ENCODE results near the gene ATF4.

ATF4 gene

DNA sequence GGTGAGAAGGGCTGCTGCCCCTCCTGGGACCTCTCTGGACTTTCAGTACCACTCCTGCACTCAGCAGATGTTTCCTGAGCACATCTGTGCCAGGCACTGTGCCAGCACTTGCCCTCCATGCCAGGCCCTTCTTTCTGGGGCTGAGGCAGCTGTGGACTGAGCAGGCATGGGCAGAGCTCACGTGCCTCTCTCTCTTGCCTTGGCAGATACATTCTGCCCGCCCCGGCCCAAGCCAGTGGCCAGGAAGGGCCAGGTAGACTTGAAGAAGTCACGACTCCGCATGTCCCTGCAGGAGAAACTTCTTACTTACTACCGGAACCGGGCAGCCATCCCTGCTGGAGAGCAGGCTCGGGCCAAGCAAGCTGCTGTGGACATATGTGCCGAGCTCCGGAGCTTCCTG lies 8.3 kb upstream of the ATF4 start:
- no peak for TF ChIP-seq GATA3 (IDR thresholded peaks at IDR 0.05; ENCODE audit: low read depth, low read length)
- no peak for TF ChIP-seq GATA2 (IDR thresholded peaks at IDR 0.05; ENCODE audit: low read depth, low read length)

GRCh38 chr22:39513791-39514190 lies 6.6 kb upstream of the ATF4 start:
- TF ChIP-seq GATA2 (IDR thresholded peaks at IDR 0.05; ENCODE audit: low read depth, low read length), result no peak
- no peak for TF ChIP-seq GATA3 (IDR thresholded peaks at IDR 0.05; ENCODE audit: low read depth, low read length)

- TF ChIP-seq GATA3 (IDR thresholded peaks at IDR 0.05; ENCODE audit: low read depth, low read length) (no peak), GATA2 (IDR thresholded peaks at IDR 0.05; ENCODE audit: low read depth, low read length) (no peak)
Measured at GRCh38 chr22:39514373-39514973, 5.9 kb upstream of the ATF4 start.

DNA sequence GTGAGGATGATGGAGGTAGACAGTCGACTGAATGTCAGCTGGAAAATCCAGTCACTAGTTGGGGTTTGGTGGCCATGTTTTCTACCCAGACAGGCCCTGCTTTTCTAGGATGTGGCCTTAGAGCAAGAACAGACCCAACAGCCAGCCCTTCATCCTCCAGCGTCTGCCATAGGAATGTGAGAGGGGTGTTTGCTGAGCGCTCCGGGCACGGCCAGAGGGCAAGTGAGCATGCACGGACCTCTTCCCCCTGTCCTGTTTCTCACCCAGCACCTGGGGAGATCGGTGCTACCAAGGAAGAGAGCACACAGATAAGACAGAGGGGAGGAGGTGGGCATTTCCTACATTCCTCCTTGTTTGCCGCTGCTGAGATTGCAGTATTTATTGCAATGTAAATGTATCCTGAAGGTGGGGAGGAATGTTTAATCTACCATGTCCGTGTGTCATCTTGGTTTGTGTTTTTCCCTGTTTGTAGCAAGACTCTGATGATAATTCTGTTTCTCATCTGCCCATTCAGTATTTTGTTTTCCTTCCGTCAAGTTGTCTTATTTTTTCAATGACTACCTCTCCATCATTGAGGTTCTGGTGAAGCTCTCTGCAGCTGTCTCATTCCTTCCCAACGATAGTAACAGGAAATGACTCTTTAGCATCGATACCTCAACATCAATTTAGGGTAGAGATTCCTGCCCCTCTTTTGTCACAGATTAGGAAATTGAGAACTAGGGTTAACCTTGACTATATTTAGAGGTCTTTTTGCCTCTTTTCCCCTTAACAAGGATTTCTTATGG lies 4.9 kb upstream of the ATF4 start:
- TF ChIP-seq GATA2 (IDR thresholded peaks at IDR 0.05; ENCODE audit: low read depth, low read length), result no peak
- no peak for TF ChIP-seq GATA3 (IDR thresholded peaks at IDR 0.05; ENCODE audit: low read depth, low read length)

DNA sequence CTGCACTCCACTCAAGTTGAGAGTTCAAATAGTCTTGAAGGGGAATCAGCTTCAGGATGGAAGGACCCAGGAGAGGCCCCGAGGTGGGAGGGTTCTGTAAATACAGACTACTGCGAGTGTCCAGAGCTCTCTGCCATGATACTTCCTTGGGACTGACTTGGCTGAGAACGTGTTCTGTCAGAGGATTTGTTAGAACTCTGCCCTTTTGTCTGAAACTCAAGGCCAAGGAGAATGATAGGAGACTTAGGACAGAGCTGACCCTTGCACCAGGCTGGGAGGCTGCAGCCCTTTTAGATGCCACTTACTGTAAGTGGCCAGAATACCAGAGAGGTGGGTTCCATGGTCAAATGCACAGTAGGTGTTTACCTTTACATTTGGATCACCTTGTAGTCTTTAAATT lies 2.9 kb upstream of the ATF4 start:
- TF ChIP-seq GATA3 (IDR thresholded peaks at IDR 0.05; ENCODE audit: low read depth, low read length), result no peak
- no peak for TF ChIP-seq GATA2 (IDR thresholded peaks at IDR 0.05; ENCODE audit: low read depth, low read length)

DNA sequence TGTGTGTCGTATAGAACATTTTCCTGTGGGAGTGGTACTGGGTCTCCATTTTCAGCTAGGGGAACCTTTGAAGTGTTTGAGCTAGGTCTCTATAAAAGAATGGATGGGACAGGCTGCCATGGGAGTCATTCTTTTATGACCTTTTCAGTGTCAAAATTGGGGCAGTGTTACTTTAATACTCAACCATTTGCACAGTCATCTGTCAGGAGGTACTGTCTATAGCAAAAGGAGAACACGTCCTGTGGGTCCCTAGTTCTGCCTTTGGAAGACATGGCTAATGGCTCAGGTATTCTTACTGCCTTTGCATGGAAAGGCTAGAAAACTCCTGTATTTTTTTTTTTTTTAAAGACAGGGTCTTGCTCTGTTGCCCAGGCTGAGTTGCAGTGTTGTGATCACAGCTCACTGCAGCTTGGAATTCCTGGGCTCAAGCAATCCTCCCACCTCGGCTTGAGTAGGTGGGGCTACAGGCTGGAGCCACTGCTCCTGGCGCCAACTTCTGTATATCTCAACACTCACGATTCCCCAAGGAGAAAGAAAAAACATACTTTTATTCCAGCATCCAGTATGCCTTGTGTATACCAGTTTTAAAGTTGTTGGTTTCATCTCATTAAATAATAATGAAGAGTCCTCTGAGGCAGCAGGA lies 2.1 kb upstream of the ATF4 start:
- TF ChIP-seq GATA3 (IDR thresholded peaks at IDR 0.05; ENCODE audit: low read depth, low read length), result no peak
- TF ChIP-seq GATA2 (IDR thresholded peaks at IDR 0.05; ENCODE audit: low read depth, low read length), result no peak

GRCh38 chr22:39518996-39519680 lies 1.2 kb upstream of the ATF4 start:
- no peak for TF ChIP-seq GATA3 (IDR thresholded peaks at IDR 0.05; ENCODE audit: low read depth, low read length)
- no peak for TF ChIP-seq GATA2 (IDR thresholded peaks at IDR 0.05; ENCODE audit: low read depth, low read length)

DNA sequence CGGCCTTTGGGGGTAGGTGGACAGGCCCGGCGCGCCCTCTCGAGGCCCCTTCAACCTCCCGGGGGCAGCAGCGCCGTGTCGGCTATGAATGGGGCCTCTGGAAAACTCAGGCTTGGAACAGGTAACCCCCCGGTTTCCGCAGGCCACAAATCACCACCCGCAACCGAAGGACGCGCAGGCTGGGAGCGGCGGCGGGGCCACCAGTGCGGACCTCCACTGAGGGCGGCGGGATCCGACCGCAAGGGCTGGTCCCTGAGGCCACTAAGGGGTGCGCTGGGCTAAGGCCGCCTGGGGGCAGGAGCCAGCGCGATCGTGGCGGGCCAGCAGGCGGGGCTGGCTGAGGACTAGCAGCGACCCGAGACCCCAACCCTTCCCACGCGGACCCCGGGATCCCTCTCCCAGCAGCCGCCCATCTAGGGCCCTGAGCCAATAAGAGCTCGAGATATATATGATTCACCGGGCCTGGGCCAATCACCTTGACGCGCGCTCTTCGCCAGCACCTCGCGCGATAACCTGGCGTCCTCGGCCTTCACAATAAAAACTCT lies 609 bp upstream of the ATF4 start:
- no peak for TF ChIP-seq GATA3 (IDR thresholded peaks at IDR 0.05; ENCODE audit: low read depth, low read length)
- TF ChIP-seq GATA2 (IDR thresholded peaks at IDR 0.05; ENCODE audit: low read depth, low read length), result no peak

DNA sequence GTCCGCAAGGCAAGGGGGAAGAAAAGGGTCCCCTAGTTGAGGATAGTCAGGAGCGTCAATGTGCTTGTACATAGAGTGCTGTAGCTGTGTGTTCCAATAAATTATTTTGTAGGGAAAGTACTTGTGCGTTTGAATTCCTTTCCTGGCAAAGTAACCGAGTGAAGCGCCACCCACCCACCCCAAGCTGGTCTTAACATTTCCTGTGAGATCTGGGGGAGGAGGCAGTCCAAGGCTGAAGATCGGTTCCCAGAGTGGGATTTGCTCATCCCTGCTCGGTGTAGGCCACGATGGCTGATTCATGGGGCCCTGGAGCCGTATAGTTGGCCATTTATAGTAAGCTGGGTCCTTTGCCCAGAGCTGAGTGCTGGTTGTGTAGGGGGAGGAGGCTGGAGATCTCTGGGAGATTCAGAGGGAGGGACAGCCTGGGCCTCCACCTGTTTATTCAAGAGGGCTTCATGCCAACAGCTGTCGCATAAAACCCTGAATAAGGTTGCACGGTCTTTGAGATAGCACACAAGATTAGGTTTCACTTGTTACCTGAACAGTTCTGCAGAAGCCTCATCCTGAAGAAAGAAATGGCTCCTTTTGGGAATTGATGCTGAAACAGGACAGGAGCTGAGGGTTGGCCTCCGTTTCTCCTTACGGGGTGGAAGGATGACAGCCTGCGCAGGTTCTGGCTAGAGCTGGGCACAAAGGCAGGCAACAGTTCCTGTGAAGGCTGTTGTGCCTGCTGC lies 2.4 kb downstream of the ATF4 start:
- TF ChIP-seq GATA3 (IDR thresholded peaks at IDR 0.05; ENCODE audit: low read depth, low read length) (no peak), GATA2 (IDR thresholded peaks at IDR 0.05; ENCODE audit: low read depth, low read length) (no peak)

- no peak for TF ChIP-seq GATA2 (IDR thresholded peaks at IDR 0.05; ENCODE audit: low read depth, low read length)
- TF ChIP-seq GATA3 (IDR thresholded peaks at IDR 0.05; ENCODE audit: low read depth, low read length), result no peak
Measured at GRCh38 chr22:39524089-39524752, 3.9 kb downstream of the ATF4 start.

- TF ChIP-seq GATA2 (IDR thresholded peaks at IDR 0.05; ENCODE audit: low read depth, low read length) (no peak), GATA3 (IDR thresholded peaks at IDR 0.05; ENCODE audit: low read depth, low read length) (no peak)
Measured at GRCh38 chr22:39524753-39525657, 4.6 kb downstream of the ATF4 start.

GRCh38 chr22:39525658-39525975 lies 5.3 kb downstream of the ATF4 start:
- TF ChIP-seq GATA3 (IDR thresholded peaks at IDR 0.05; ENCODE audit: low read depth, low read length), result no peak
- no peak for TF ChIP-seq GATA2 (IDR thresholded peaks at IDR 0.05; ENCODE audit: low read depth, low read length)

Measured in SH-SY5Y (cell line).